ENCODE measurements around the gene FCGBP. TPM values are rescaled to one million over a fixed set of nuclear protein-coding genes. Genes with fewer than 3 reads are reported as not detected.

Gene FCGBP
- total RNA-seq, 1 donor from 2014 or later: 10.3 TPM

GRCh38 chr19:39951686-39952085 lies 17.3 kb upstream of the FCGBP start:
- H3K4me3 ChIP-seq: no peak overlapping the region
- no peak overlapping the region for H3K27ac ChIP-seq
- DNase-seq: no peak
- intact Hi-C loops (cut with DNase I): no loop called here
- H3K36me3 ChIP-seq: no peaks in the 10 kb centered on the region
- no peaks in the 10 kb centered on the region for H3K9me3 ChIP-seq
- H3K4me1 ChIP-seq: no peaks in the 10 kb centered on the region
- no peak for TF ChIP-seq CTCF (IDR thresholded peaks at IDR 0.05)
- H3K27me3 ChIP-seq: no peaks in the 10 kb centered on the region
- ATAC-seq: no peak

- ATAC-seq (no peak), DNase-seq (no peak)
- no peaks in the 10 kb centered on the region for H3K36me3 ChIP-seq
- intact Hi-C loops (cut with DNase I): no loop called here
- H3K27ac ChIP-seq: no peak overlapping the region
- H3K4me3 ChIP-seq: no peak overlapping the region
- TF ChIP-seq CTCF (IDR thresholded peaks at IDR 0.05): no peak
- H3K9me3 ChIP-seq: no peaks in the 10 kb centered on the region
- no peaks in the 10 kb centered on the region for H3K4me1 ChIP-seq
- no peaks in the 10 kb centered on the region for H3K27me3 ChIP-seq
These were observed 16.7 kb upstream of the FCGBP start for GRCh38 chr19:39951065-39951650.

- Histone ChIP-seq H3K27ac (no peak overlapping the region), H3K27me3 (no peaks in the 10 kb centered on the region), H3K4me3 (no peak overlapping the region), H3K36me3 (no peaks in the 10 kb centered on the region), H3K4me1 (peaks cover 11% of the 10 kb centered on the region), H3K9me3 (no peaks in the 10 kb centered on the region)
- ATAC-seq: no peak
- intact Hi-C loops (cut with DNase I): no loop called here
- TF ChIP-seq CTCF (IDR thresholded peaks at IDR 0.05): no peak
- DNase-seq: no peak
These were observed 14.8 kb upstream of the FCGBP start for GRCh38 chr19:39949026-39949747.

- intact Hi-C loops (cut with DNase I): no loop called here
- no peak for TF ChIP-seq CTCF (IDR thresholded peaks at IDR 0.05)
- ATAC-seq (no peak), DNase-seq (no peak)
- no peaks in the 10 kb centered on the region for H3K27me3 ChIP-seq
- H3K9me3 ChIP-seq: no peaks in the 10 kb centered on the region
- peaks cover 16% of the 10 kb centered on the region for H3K4me1 ChIP-seq
- H3K4me3 ChIP-seq: no peak overlapping the region
- no peak overlapping the region for H3K27ac ChIP-seq
- H3K36me3 ChIP-seq: no peaks in the 10 kb centered on the region
These were observed 12.1 kb upstream of the FCGBP start for GRCh38 chr19:39946532-39946931.

GRCh38 chr19:39943586-39943985 lies 9.2 kb upstream of the FCGBP start:
- no peak for TF ChIP-seq CTCF (IDR thresholded peaks at IDR 0.05)
- H3K27me3 ChIP-seq: no peaks in the 10 kb centered on the region
- ATAC-seq (no peak), DNase-seq (no peak)
- peaks cover 21% of the 10 kb centered on the region for H3K4me1 ChIP-seq
- peaks cover 9% of the 10 kb centered on the region for H3K9me3 ChIP-seq
- intact Hi-C loops (cut with DNase I): no loop called here
- no peaks in the 10 kb centered on the region for H3K36me3 ChIP-seq
- no peak overlapping the region for H3K4me3 ChIP-seq
- H3K27ac ChIP-seq: peak overlapping the region; percentile 72

Measured in upper lobe of right lung (tissue), 1 donor.